Cardiac muscle cell (in vitro differentiated cells and primary cell): ENCODE measurements around the gene PSME1. TPM values are rescaled to one million over a fixed set of nuclear protein-coding genes. Genes with fewer than 3 reads are reported as not detected.
"Not testable (repeated sequence)": the region's sequence is repeated elsewhere in the genome, so short reads cannot be mapped to it uniquely, and the experiment has no call there.

Source experiments
- DNase-seq, 2 donors: peaks; one replicate each; pipeline versions ENCODE4 v3.0.0 to v3.0.0-alpha.2; 2010 to 2017; ENCODE audit warnings: low read depth in 1 of 2, low spot score in 1 of 2
- H3K27ac ChIP-seq: fragments of 200-600 bp; sonication (generic); 2 replicates; pipeline ENCODE4 v1.5.1; 2016
- H3K27me3 ChIP-seq: fragments of 200-600 bp; sonication (generic); 2 replicates; pipeline ENCODE4 v1.6.0; 2016; ENCODE audit warnings: control low read depth
- H3K36me3 ChIP-seq: fragments of 200-600 bp; sonication (generic); 2 replicates; pipeline ENCODE4 v1.5.1; 2016; ENCODE audit warnings: control low read depth
- H3K4me1 ChIP-seq: fragments of 200-600 bp; sonication (generic); 2 replicates; pipeline ENCODE4 v1.8.1; 2017; ENCODE audit warnings: low read depth, mild to moderate bottlenecking, mixed run types
- H3K4me3 ChIP-seq: fragments of 200-600 bp; sonication (generic); 2 replicates; pipeline ENCODE4 v1.5.1; 2016; ENCODE audit warnings: mild to moderate bottlenecking
- H3K9me3 ChIP-seq: fragments of 200-600 bp; sonication (generic); 2 replicates; pipeline ENCODE4 v1.5.1; 2017; ENCODE audit warnings: low read depth, mild to moderate bottlenecking, control low read depth
- CTCF ChIP-seq: IDR thresholded peaks from 2 replicates; pipeline ENCODE4 v1.5.1; 2012; ENCODE audit warnings: low read depth, mild to moderate bottlenecking, low read length
- polyA plus RNA-seq: library from polyadenylated mRNA; unstranded; fragments of >200 nt; fragmentation: Nextera tagmentation; extraction: Ambion mirVana; gene quantifications from 2 replicates; pipeline ENCODE4 v1.2.1, GENCODE V29; 2016
- total RNA-seq: library from RNA; depleted of rRNA; stranded (reverse); fragments of >200 nt; gene quantifications from 2 replicates; pipeline ENCODE4 v1.2.3, GENCODE V29; 2016

Gene PSME1
- total and polyA plus RNA-seq, 2 experiments from 2014 or later, result 238 to 383 TPM

- H3K4me1 ChIP-seq, result peaks cover 1% of the 10 kb centered on the region
- no peaks in the 10 kb centered on the region for H3K36me3 ChIP-seq
- H3K9me3 ChIP-seq, result no peaks in the 10 kb centered on the region
- no peak for DNase-seq
- no peaks in the 10 kb centered on the region for H3K27me3 ChIP-seq
- no peak overlapping the region for H3K27ac ChIP-seq
- TF ChIP-seq CTCF, result no peak
- no peak overlapping the region for H3K4me3 ChIP-seq
Measured at GRCh38 chr14:24100197-24100981, 35.6 kb upstream of the PSME1 start.

GRCh38 chr14:24100982-24101494 is 35.0 kb upstream of the PSME1 start:
- H3K36me3 ChIP-seq, result no peaks in the 10 kb centered on the region
- no peak overlapping the region for H3K27ac ChIP-seq
- TF ChIP-seq CTCF, result no peak

GRCh38 chr14:24102357-24103048 is 33.5 kb upstream of the PSME1 start:
- no peak for DNase-seq
- H3K27ac ChIP-seq, result no peak overlapping the region
- H3K36me3 ChIP-seq, result no peaks in the 10 kb centered on the region
- no peaks in the 10 kb centered on the region for H3K9me3 ChIP-seq
- no peak overlapping the region for H3K4me3 ChIP-seq
- no peaks in the 10 kb centered on the region for H3K27me3 ChIP-seq
- TF ChIP-seq CTCF, result no peak
- H3K4me1 ChIP-seq, result no peaks in the 10 kb centered on the region

More at GRCh38 chr14:24100982-24101494, 35.0 kb upstream of the PSME1 start:
- Histone ChIP-seq H3K9me3 (no peaks in the 10 kb centered on the region), H3K4me3 (no peak overlapping the region), H3K4me1 (no peaks in the 10 kb centered on the region), H3K27me3 (no peaks in the 10 kb centered on the region)
- DNase-seq, result no peak

- H3K9me3 ChIP-seq, result no peaks in the 10 kb centered on the region
- no peak overlapping the region for H3K4me3 ChIP-seq
- no peaks in the 10 kb centered on the region for H3K27me3 ChIP-seq
- DNase-seq, result no peak
- H3K36me3 ChIP-seq, result no peaks in the 10 kb centered on the region
- H3K4me1 ChIP-seq, result no peaks in the 10 kb centered on the region
- no peak overlapping the region for H3K27ac ChIP-seq
- no peak for TF ChIP-seq CTCF
Measured at GRCh38 chr14:24103451-24103850, 32.5 kb upstream of the PSME1 start.

GRCh38 chr14:24105609-24106239 is 30.3 kb upstream of the PSME1 start:
- not testable (repeated sequence) for H3K4me3 ChIP-seq, H3K36me3 ChIP-seq, DNase-seq, H3K4me1 ChIP-seq, H3K27me3 ChIP-seq, H3K27ac ChIP-seq, H3K9me3 ChIP-seq
